Measurements from ENCODE around the gene RPS19BP1.

RPS19BP1 gene

GRCh38 chr22:39559456-39560105 is 27.0 kb upstream of the RPS19BP1 start:
- no peak for DNase-seq (ENCODE audit: low read depth)

GRCh38 chr22:39558950-39559349 is 26.4 kb upstream of the RPS19BP1 start:
- DNase-seq (ENCODE audit: low read depth) = no peak

GRCh38 chr22:39558254-39558727 is 25.7 kb upstream of the RPS19BP1 start:
- no peak for DNase-seq (ENCODE audit: low read depth)

GRCh38 chr22:39556970-39557841 is 24.7 kb upstream of the RPS19BP1 start:
- no peak for DNase-seq (ENCODE audit: low read depth)

GRCh38 chr22:39554151-39554550 is 21.6 kb upstream of the RPS19BP1 start:
- no peak for DNase-seq (ENCODE audit: low read depth)

GRCh38 chr22:39553429-39553828 is 20.9 kb upstream of the RPS19BP1 start:
- DNase-seq (ENCODE audit: low read depth) = no peak

- DNase-seq (ENCODE audit: low read depth) = no peak
Measured at GRCh38 chr22:39547587-39547947, 15.0 kb upstream of the RPS19BP1 start.

- DNase-seq (ENCODE audit: low read depth) = no peak
Measured at GRCh38 chr22:39546889-39547586, 14.5 kb upstream of the RPS19BP1 start.

- DNase-seq (ENCODE audit: low read depth) = no peak
Measured at GRCh38 chr22:39545386-39546365, 13.1 kb upstream of the RPS19BP1 start.

GRCh38 chr22:39543095-39543494 is 10.5 kb upstream of the RPS19BP1 start:
- no peak for DNase-seq (ENCODE audit: low read depth)

GRCh38 chr22:39537975-39538374 is 5.4 kb upstream of the RPS19BP1 start:
- no peak for DNase-seq (ENCODE audit: low read depth)

GRCh38 chr22:39536711-39537110 is 4.2 kb upstream of the RPS19BP1 start:
- no peak for DNase-seq (ENCODE audit: low read depth)

- DNase-seq (ENCODE audit: low read depth) = no peak
Measured at GRCh38 chr22:39535831-39536449, 3.4 kb upstream of the RPS19BP1 start.

- DNase-seq (ENCODE audit: low read depth) = no peak
Measured at GRCh38 chr22:39535357-39535725, 2.8 kb upstream of the RPS19BP1 start.

GRCh38 chr22:39534591-39535356 is 2.2 kb upstream of the RPS19BP1 start:
- no peak for DNase-seq (ENCODE audit: low read depth)

GRCh38 chr22:39534092-39534506 is 1.6 kb upstream of the RPS19BP1 start:
- no peak for DNase-seq (ENCODE audit: low read depth)

- DNase-seq (ENCODE audit: low read depth) = no peak
Measured at GRCh38 chr22:39530692-39531331, 1.7 kb downstream of the RPS19BP1 start.

- no peak for DNase-seq (ENCODE audit: low read depth)
Measured at GRCh38 chr22:39530116-39530515, 2.4 kb downstream of the RPS19BP1 start.

GRCh38 chr22:39529487-39529851 is 3.1 kb downstream of the RPS19BP1 start:
- no peak for DNase-seq (ENCODE audit: low read depth)
